Esophagus muscularis mucosa (tissue), 4 donors: ENCODE data around the gene EPB41.
"Not testable (repeated sequence)": the region's sequence is repeated elsewhere in the genome, so short reads cannot be mapped to it uniquely, and the experiment has no call there.

ENCODE experiments used
- EP300 ChIP-seq: sonication (generic); formaldehyde crosslinking; IDR thresholded peaks from one replicate; pipeline ENCODE4 v1.6.1; 2017; ENCODE audit warnings: antibody characterized with exemption
- POLR2A ChIP-seq: fragments of 450-650 bp; IDR thresholded peaks from one replicate; pipeline ENCODE4 v1.6.1; 2017; ENCODE audit warnings: antibody characterized with exemption, moderate library complexity, mild to moderate bottlenecking, low read depth
- POLR2AphosphoS5 ChIP-seq, 2 donors: sonication (generic); formaldehyde crosslinking; IDR thresholded peaks; one replicate each; pipeline ENCODE4 v1.6.1; 2017; ENCODE audit warnings: antibody characterized with exemption in 2 of 2
- TF ChIP-seq, protein P1 (sequence below), 3 experiments: fragments of 200-600 bp in 2 of 3; fragments of 450-650 bp in 1 of 3; sonication (generic) in 2 of 3; IDR thresholded peaks; one replicate each; pipeline ENCODE4 v1.5.1; 2017 to 2019; ENCODE audit warnings: antibody characterized with exemption in 3 of 3, mild to moderate bottlenecking in 2 of 3, moderate library complexity in 1 of 3

GRCh38 chr1:29079916-29080629 lies 165.7 kb downstream of the EPB41 start:
- TF ChIP-seq, protein P1, sequence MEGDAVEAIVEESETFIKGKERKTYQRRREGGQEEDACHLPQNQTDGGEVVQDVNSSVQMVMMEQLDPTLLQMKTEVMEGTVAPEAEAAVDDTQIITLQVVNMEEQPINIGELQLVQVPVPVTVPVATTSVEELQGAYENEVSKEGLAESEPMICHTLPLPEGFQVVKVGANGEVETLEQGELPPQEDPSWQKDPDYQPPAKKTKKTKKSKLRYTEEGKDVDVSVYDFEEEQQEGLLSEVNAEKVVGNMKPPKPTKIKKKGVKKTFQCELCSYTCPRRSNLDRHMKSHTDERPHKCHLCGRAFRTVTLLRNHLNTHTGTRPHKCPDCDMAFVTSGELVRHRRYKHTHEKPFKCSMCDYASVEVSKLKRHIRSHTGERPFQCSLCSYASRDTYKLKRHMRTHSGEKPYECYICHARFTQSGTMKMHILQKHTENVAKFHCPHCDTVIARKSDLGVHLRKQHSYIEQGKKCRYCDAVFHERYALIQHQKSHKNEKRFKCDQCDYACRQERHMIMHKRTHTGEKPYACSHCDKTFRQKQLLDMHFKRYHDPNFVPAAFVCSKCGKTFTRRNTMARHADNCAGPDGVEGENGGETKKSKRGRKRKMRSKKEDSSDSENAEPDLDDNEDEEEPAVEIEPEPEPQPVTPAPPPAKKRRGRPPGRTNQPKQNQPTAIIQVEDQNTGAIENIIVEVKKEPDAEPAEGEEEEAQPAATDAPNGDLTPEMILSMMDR (IDR thresholded peaks at IDR 0.05), result not testable (repeated sequence)
- TF ChIP-seq POLR2A; EP300; POLR2AphosphoS5 (IDR thresholded peaks at IDR 0.05): not testable (repeated sequence)
